Adipocyte (in vitro differentiated cells): ENCODE results near the gene GOLGA8A.
A peak's percentile ranks its signal among the peaks of the same experiment; 100 is the strongest.

Experiments
- DNase-seq: peaks from one replicate; pipeline ENCODE4 v3.0.0-alpha.2; 2015; ENCODE audit warnings: low read depth
- H3K27me3 ChIP-seq: replicated peaks from 2 replicates; pipeline ENCODE4 v1.7.0; 2013; ENCODE audit warnings: mild to moderate bottlenecking, low read length, moderate library complexity; ENCODE audit not compliant: control insufficient read depth, insufficient read depth
- H3K36me3 ChIP-seq: 2 replicates; pipeline ENCODE4 v1.7.0; 2013; ENCODE audit warnings: low read length, mild to moderate bottlenecking, moderate library complexity; ENCODE audit not compliant: control insufficient read depth, insufficient read depth, severe bottlenecking
- H3K4me1 ChIP-seq: 2 replicates; pipeline ENCODE4 v1.7.0; 2013; ENCODE audit warnings: mild to moderate bottlenecking, low read length, moderate library complexity; ENCODE audit not compliant: control insufficient read depth, insufficient read depth
- H3K4me3 ChIP-seq: 2 replicates; pipeline ENCODE4 v1.7.0; 2013; ENCODE audit warnings: mild to moderate bottlenecking, low read length, moderate library complexity
- H3K9ac ChIP-seq: 2 replicates; pipeline ENCODE4 v1.7.0; 2013; ENCODE audit warnings: mild to moderate bottlenecking, low read length, moderate library complexity
- H3K9me3 ChIP-seq: 2 replicates; pipeline ENCODE4 v1.7.0; 2013; ENCODE audit warnings: mild to moderate bottlenecking, low read length, moderate library complexity; ENCODE audit not compliant: control insufficient read depth

Gene GOLGA8A, protein sequence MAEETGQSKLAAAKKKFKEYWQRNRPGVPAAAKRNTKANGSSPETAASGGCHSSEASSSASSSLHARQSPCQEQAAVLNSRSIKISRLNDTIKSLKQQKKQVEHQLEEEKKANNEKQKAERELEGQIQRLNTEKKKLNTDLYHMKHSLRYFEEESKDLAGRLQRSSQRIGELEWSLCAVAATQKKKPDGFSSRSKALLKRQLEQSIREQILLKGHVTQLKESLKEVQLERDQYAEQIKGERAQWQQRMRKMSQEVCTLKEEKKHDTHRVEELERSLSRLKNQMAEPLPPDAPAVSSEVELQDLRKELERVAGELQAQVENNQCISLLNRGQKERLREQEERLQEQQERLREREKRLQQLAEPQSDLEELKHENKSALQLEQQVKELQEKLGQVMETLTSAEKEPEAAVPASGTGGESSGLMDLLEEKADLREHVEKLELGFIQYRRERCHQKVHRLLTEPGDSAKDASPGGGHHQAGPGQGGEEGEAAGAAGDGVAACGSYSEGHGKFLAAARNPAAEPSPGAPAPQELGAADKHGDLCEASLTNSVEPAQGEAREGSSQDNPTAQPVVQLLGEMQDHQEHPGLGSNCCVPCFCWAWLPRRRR

DNA sequence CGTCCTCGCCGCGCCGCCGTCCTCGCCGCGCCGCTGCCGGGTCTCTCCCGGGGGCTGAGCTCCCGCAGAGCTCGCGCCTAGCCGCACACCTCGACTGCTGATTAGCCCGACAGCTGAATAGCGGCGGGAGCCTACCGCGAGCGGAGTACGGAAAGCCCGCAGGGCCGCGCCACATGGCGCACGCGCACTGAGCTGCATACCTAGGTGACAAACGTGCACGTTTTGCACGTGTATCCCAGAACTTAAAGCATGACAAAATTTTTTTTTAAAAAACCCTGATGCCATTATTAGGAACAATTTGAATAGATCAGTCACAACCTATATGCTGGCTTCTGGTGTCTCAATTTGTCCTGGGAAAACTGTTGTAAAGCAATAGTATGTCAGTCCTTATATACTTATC, at the start of gene GOLGA8A:
GOLGA8A (minus strand) TSS at position 122 of the 400 bp plus-strand sequence. CDS start 48,117 bp downstream, outside the sequence.
- DNase-seq: peak; percentile 86
- Histone ChIP-seq H3K36me3 (no peaks in the 10 kb centered on the region), H3K9me3 (no peaks in the 10 kb centered on the region), H3K9ac (peak within 1 kb of the TSS; percentile 82), H3K4me3 (peak within 1 kb of the TSS; percentile 83), H3K4me1 (no peaks in the 10 kb centered on the region), H3K27me3 (no peaks in the 10 kb centered on the region)

DNA sequence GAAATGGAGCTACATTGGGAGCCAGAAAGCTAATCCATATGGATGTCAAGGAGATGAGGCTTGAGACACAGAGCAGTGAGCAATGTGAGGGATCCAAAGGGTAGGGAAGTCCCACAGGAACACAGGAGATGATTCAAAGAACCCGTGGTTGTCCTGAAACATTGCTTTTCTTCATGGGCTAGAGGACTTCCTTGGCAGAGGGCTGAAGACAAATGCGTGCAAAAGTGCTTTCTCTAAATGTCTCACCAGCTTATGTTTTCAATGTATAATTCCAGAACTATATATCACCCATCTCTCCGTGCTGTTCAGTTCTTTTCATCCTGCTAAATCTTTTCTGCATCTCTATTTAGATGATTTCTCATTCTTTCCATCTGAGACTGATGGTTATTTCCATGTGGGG, 46.0 kb upstream of the GOLGA8A start:
- no peaks in the 10 kb centered on the region for H3K9me3 ChIP-seq

DNA sequence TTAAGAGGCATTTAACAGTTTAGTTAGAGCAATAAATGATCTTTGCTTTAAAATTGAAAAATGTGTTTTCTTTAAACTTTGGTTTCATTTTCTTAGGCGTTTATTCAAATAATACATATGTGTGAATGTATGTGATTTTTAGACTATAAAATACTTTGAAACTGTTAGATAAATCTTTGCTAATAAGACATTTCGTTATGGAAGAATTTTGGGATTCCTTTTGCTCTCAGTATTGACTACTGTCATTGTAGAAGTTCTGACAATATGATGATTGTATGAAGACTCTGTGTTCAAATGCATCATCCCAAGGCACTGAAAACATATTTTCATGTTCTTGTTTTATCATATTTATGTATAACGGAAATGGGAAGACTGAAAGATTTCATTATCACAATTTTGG, 43.8 kb upstream of the GOLGA8A start:
- Histone ChIP-seq H3K36me3 (no peaks in the 10 kb centered on the region), H3K9me3 (no peaks in the 10 kb centered on the region), H3K4me3 (no peak overlapping the region), H3K4me1 (no peaks in the 10 kb centered on the region), H3K27me3 (no peaks in the 10 kb centered on the region), H3K9ac (no peak overlapping the region)
- DNase-seq: no peak

More for the DNA sequence above, 46.0 kb upstream of the GOLGA8A start:
- no peaks in the 10 kb centered on the region for H3K27me3 ChIP-seq
- no peak for DNase-seq
- H3K4me3 ChIP-seq: no peak overlapping the region
- H3K36me3 ChIP-seq: no peaks in the 10 kb centered on the region
- no peak overlapping the region for H3K9ac ChIP-seq
- no peaks in the 10 kb centered on the region for H3K4me1 ChIP-seq

DNA sequence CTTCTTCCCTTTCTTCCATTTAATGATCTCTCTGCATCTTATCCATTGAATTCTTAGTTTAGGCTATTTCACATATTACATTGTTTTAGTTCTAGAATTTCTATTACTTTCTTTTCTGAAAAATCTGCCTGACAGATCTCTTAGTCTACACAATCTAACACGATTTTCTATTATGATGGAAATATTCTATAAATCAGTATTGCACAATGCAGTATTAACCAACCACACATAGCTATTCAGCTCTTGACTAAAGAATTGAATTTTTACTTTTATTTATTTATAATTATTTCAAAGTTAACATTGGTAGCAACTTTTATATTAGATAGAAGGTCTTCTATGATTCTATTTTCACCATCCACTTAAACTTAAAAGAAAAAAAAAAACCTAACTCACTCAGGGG, 36.2 kb upstream of the GOLGA8A start:
- no peaks in the 10 kb centered on the region for H3K9me3 ChIP-seq

DNA sequence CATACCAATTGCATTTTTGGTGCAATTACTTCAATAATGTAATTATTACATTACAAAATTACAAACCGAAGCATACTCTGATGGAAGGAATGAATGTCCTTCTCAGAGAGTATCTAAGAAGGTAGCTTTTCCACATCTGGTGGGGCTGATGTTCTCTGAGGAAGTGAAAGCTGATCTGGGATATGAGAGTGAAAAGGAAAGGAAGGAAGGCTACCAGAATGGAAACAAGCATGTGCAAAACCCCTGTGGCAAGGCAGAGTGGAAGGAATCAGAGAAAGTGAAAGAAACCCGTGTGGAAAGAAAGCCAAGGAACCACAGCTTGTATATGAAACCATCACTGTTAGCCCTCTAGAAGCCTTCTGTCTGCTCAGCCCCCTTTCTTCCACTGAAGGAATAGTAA, 35.3 kb upstream of the GOLGA8A start:
- Histone ChIP-seq H3K9ac (no peak overlapping the region), H3K9me3 (no peaks in the 10 kb centered on the region), H3K36me3 (no peaks in the 10 kb centered on the region), H3K4me3 (no peak overlapping the region), H3K27me3 (no peaks in the 10 kb centered on the region), H3K4me1 (no peaks in the 10 kb centered on the region)
- no peak for DNase-seq

More for the DNA sequence above, 36.2 kb upstream of the GOLGA8A start:
- no peak for DNase-seq
- Histone ChIP-seq H3K4me1 (no peaks in the 10 kb centered on the region), H3K4me3 (no peak overlapping the region), H3K36me3 (no peaks in the 10 kb centered on the region), H3K9ac (no peak overlapping the region), H3K27me3 (no peaks in the 10 kb centered on the region)

DNA sequence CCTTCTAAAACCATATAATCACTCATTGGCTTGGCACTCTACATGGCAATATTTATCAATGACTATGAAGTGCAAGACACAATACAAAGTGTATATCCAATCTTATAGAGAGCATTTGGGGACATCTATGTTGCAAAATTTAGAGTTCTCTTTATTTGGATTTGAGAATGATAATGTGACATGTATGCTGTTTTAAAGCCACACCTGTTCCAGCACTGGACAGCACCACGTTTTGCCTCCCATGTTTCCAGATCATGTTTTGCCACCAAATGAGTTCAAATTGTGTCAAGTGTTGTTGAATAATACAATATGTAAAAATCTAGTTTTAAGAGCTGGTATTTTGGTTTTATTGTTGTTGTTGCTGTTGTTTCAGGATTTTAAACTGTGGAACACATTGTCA, 33.3 kb upstream of the GOLGA8A start:
- no peaks in the 10 kb centered on the region for H3K36me3 ChIP-seq
- no peak overlapping the region for H3K9ac ChIP-seq
- no peak overlapping the region for H3K4me3 ChIP-seq
- no peaks in the 10 kb centered on the region for H3K4me1 ChIP-seq
- H3K9me3 ChIP-seq: no peaks in the 10 kb centered on the region
- H3K27me3 ChIP-seq: no peaks in the 10 kb centered on the region
- DNase-seq: no peak

DNA sequence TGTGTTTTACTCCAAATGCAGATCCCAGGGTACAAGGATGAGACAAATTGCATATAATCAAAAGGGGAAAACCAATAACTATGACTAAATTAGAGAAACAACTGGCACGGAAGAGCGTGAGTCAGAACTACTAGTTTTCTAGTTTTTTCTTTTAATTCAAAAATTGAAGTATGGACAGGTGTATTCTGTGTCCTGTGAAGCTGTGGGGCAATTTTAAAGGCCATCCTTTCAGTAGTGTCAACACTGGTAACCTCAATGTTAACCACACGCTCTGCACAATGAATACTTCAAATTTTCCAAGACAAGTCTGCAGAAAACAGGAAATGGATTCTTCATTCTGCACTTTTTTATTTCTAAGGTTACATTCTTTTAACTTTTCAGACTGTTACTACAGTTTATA, 32.5 kb upstream of the GOLGA8A start:
- no peak overlapping the region for H3K4me3 ChIP-seq
- H3K27me3 ChIP-seq: no peaks in the 10 kb centered on the region
- no peak overlapping the region for H3K9ac ChIP-seq
- no peaks in the 10 kb centered on the region for H3K4me1 ChIP-seq
- H3K9me3 ChIP-seq: no peaks in the 10 kb centered on the region
- no peaks in the 10 kb centered on the region for H3K36me3 ChIP-seq
- DNase-seq: no peak

DNA sequence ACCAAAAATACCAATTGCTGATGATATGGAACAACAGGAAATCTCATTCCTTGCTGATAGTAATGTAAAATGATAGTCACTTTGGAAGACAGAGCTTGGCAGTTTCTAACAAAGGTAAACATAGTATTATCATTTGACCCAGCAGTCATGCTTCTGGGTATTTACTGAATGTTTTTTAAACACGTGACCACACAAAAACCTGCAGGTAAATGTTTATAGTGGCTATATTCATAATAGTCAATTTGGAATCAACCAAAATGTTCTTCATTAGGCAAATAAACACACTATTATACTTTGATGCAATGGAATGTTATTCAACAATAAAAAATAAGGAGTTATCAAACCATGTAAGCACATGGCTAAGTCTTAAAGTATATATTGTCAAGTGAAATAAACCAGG, 24.1 kb upstream of the GOLGA8A start:
- Histone ChIP-seq H3K9ac (no peak overlapping the region), H3K36me3 (no peaks in the 10 kb centered on the region), H3K9me3 (no peaks in the 10 kb centered on the region), H3K27me3 (no peaks in the 10 kb centered on the region), H3K4me1 (no peaks in the 10 kb centered on the region), H3K4me3 (no peak overlapping the region)
- no peak for DNase-seq

DNA sequence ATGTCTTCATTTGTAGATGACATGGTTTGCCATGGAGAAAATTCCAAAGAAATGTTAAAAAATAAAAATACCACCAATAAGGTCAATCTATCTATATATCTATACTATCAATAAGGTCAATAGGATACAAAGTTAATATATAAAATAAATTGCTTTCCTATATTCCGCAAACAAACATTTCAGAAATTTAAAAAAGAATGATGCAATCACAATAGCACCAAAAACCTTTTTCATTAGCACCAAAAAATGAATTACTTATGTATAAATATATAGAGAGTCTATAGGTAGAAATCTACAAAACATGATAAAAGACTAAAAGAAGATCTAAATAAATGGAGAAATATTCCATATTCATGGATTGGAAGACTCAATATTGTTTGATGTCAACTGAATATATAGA, 22.8 kb upstream of the GOLGA8A start:
- H3K27me3 ChIP-seq: no peaks in the 10 kb centered on the region
- no peak for DNase-seq
- H3K9ac ChIP-seq: no peak overlapping the region
- H3K4me1 ChIP-seq: no peaks in the 10 kb centered on the region
- no peak overlapping the region for H3K4me3 ChIP-seq
- no peaks in the 10 kb centered on the region for H3K36me3 ChIP-seq
- H3K9me3 ChIP-seq: no peaks in the 10 kb centered on the region

DNA sequence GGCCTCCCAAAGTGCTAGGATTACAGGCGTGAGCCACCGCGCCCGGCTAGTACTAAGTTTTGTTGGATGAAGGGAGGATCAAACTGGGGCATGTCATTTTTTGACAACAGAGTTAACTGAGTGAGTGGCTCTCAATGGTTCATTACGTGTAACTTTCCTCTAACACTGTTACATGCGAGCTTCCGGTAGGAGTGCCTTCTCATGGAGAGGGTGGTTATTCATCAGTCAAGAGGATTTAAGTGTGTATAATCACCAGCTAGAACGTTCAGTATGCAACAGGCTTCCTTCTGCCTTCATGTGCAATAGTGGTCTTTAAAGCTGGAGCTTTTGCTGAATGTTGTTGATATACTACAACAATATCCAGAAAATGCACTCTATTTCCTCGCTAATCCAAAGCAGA, 19.1 kb upstream of the GOLGA8A start:
- H3K27me3 ChIP-seq: no peaks in the 10 kb centered on the region

DNA sequence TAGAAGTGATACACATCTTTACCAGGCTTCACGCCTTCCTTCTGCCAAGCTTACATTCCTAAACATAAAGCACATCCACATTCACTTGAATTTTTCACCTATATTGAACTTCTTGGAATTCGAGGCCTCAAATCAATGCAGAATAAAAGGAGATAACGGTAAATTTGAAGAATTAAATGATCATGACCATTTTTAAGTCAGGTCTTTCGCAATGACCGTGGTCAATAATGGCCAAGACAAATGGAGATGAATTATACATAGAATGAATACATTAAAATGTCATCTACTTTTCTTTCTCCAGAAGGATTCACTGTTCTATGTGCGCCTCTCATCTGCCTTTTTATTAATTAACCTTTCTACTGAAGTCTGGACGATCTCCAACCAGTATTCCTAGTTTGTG, 5.3 kb upstream of the GOLGA8A start:
- Histone ChIP-seq H3K9me3 (no peaks in the 10 kb centered on the region), H3K9ac (no peak overlapping the region), H3K36me3 (no peaks in the 10 kb centered on the region), H3K4me3 (no peak overlapping the region), H3K27me3 (no peaks in the 10 kb centered on the region), H3K4me1 (no peaks in the 10 kb centered on the region)
- no peak for DNase-seq

More for the DNA sequence above, 19.1 kb upstream of the GOLGA8A start:
- DNase-seq: no peak
- H3K4me1 ChIP-seq: no peaks in the 10 kb centered on the region
- H3K9ac ChIP-seq: no peak overlapping the region
- no peak overlapping the region for H3K4me3 ChIP-seq
- no peaks in the 10 kb centered on the region for H3K9me3 ChIP-seq
- no peaks in the 10 kb centered on the region for H3K36me3 ChIP-seq
